HepG2 (cell line): Measurements from ENCODE around the gene WDR31. TPM values are rescaled to one million over a fixed set of nuclear protein-coding genes. Genes with fewer than 3 reads are reported as not detected.

Experiments
- BRD4 ChIP-seq: sonication (generic); formaldehyde crosslinking; IDR thresholded peaks from 2 replicates; pipeline ENCODE4 v1.4.0; 2020; ENCODE audit warnings: missing genetic modification reagents
- DMTF1 ChIP-seq: sonication (generic); formaldehyde crosslinking; IDR thresholded peaks from 2 replicates; pipeline ENCODE4 v1.4.0; 2020; ENCODE audit warnings: mild to moderate bottlenecking, missing genetic modification reagents
- ETV5 ChIP-seq: IDR thresholded peaks from 2 replicates; pipeline ENCODE4 v1.6.1; 2018; ENCODE audit warnings: missing biosample characterization, missing genetic modification reagents, inconsistent platforms, borderline replicate concordance
- GATAD1 ChIP-seq: IDR thresholded peaks from 2 replicates; pipeline ENCODE4 v1.6.1; 2016; ENCODE audit warnings: missing genetic modification reagents, missing compliant biosample characterization
- GLI4 ChIP-seq: sonication (generic); formaldehyde crosslinking; IDR thresholded peaks from 2 replicates; pipeline ENCODE4 v1.5.1; 2020; ENCODE audit warnings: missing genetic modification reagents, mild to moderate bottlenecking, moderate library complexity, borderline replicate concordance
- GTF3A ChIP-seq: sonication (generic); formaldehyde crosslinking; conservative IDR thresholded peaks from 2 replicates; pipeline ENCODE4 v1.4.0; 2020; ENCODE audit warnings: mild to moderate bottlenecking, missing genetic modification reagents
- HNF4A ChIP-seq: sonication (generic); formaldehyde crosslinking; IDR thresholded peaks from 2 replicates; pipeline ENCODE4 v1.4.0; 2020; ENCODE audit warnings: missing genetic modification reagents
- MXI1 ChIP-seq: IDR thresholded peaks from 3 replicates; pipeline ENCODE4 v1.6.1; 2012; ENCODE audit warnings: low read depth, low read length, inconsistent platforms, borderline replicate concordance
- PHF20 ChIP-seq: sonication (generic); formaldehyde crosslinking; IDR thresholded peaks from 2 replicates; pipeline ENCODE4 v1.5.0; 2020; ENCODE audit warnings: mild to moderate bottlenecking, missing genetic modification reagents
- PLSCR1 ChIP-seq: sonication (generic); formaldehyde crosslinking; IDR thresholded peaks from 2 replicates; pipeline ENCODE4 v1.5.0; 2020; ENCODE audit warnings: missing genetic modification reagents, mild to moderate bottlenecking, borderline replicate concordance
- SAFB2 ChIP-seq: sonication (generic); formaldehyde crosslinking; IDR thresholded peaks from 2 replicates; pipeline ENCODE4 v1.5.1; 2020; ENCODE audit warnings: missing genetic modification reagents, low read depth, mild to moderate bottlenecking, borderline replicate concordance
- ZNF431 ChIP-seq: sonication (generic); formaldehyde crosslinking; IDR thresholded peaks from 2 replicates; pipeline ENCODE4 v1.9.0; 2022; ENCODE audit warnings: missing genetic modification reagents, low read depth, mild to moderate bottlenecking, borderline replicate concordance
- ZNF552 ChIP-seq: sonication (generic); formaldehyde crosslinking; IDR thresholded peaks from 2 replicates; pipeline ENCODE4 v1.9.0; 2022; ENCODE audit warnings: missing genetic modification reagents, mild to moderate bottlenecking, borderline replicate concordance
- ZNF652 ChIP-seq: IDR thresholded peaks from 2 replicates; pipeline ENCODE4 v1.6.1; 2016; ENCODE audit warnings: low read depth, borderline replicate concordance
- ZNF879 ChIP-seq: sonication (generic); formaldehyde crosslinking; IDR thresholded peaks from 2 replicates; pipeline ENCODE4 v1.8.1; 2023; ENCODE audit warnings: missing genetic modification reagents
- ZSCAN12 ChIP-seq: sonication (generic); formaldehyde crosslinking; IDR thresholded peaks from 2 replicates; pipeline ENCODE4 v1.9.0; 2021; ENCODE audit warnings: mild to moderate bottlenecking, missing genetic modification reagents
- polyA plus RNA-seq, 8 experiments: library from polyadenylated mRNA; depleted of rRNA in 3 of 8; stranded (reverse) in 7 of 8; unstranded in 1 of 8; fragments of >200 nt; fragmentation: Illumina TruSeq in 4 of 8; extraction: Trizol in 4 of 8; gene quantifications; 2 replicates each; pipeline versions ENCODE4 v1.2.1 to v1.2.3, GENCODE V29; 2011 to 2016; ENCODE audit warnings: low read depth in 4 of 8, missing spikeins in 1 of 8, mixed read lengths in 1 of 8; ENCODE audit not compliant: insufficient read depth in 1 of 8
- total RNA-seq, 5 experiments: library from RNA; depleted of rRNA; stranded (reverse); fragments of >200 nt; fragmentation: Illumina TruSeq; extraction: Trizol; gene quantifications; 2 replicates each; pipeline ENCODE4 v1.2.3, GENCODE V29; 2016; ENCODE audit warnings: low read depth in 1 of 5
- TF ChIP-seq, protein P1 (sequence below): IDR thresholded peaks from 2 replicates; pipeline ENCODE4 v1.6.1; 2016; ENCODE audit warnings: missing compliant biosample characterization, missing genetic modification reagents, borderline replicate concordance
- TF ChIP-seq, protein P2 (sequence below): sonication (generic); formaldehyde crosslinking; IDR thresholded peaks from 2 replicates; pipeline ENCODE4 v1.4.0; 2020; ENCODE audit warnings: mild to moderate bottlenecking, missing genetic modification reagents
- TF ChIP-seq, protein P3 (sequence below): IDR thresholded peaks from 2 replicates; pipeline ENCODE4 v1.6.1; 2012; ENCODE audit warnings: inconsistent platforms

Gene WDR31
- total and polyA plus RNA-seq, 2 of the 13 experiments (the other 11 are each of a cell fraction or from before 2014, with no cell fraction given): 0.33 to 1.7 TPM

- TF ChIP-seq DMTF1: no peak
- TF ChIP-seq ZNF879 (CRISPR knock-in tag): no peak
- no peak for TF ChIP-seq BRD4
- TF ChIP-seq, protein P1, sequence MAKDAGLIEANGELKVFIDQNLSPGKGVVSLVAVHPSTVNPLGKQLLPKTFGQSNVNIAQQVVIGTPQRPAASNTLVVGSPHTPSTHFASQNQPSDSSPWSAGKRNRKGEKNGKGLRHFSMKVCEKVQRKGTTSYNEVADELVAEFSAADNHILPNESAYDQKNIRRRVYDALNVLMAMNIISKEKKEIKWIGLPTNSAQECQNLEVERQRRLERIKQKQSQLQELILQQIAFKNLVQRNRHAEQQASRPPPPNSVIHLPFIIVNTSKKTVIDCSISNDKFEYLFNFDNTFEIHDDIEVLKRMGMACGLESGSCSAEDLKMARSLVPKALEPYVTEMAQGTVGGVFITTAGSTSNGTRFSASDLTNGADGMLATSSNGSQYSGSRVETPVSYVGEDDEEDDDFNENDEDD (CRISPR knock-in tag): peak; percentile 93; the same call in 1 of the 2 replicates
- TF ChIP-seq SAFB2 (CRISPR knock-in tag): peak; percentile 81
- no peak for TF ChIP-seq ZNF431 (CRISPR knock-in tag)
- TF ChIP-seq, protein P2, sequence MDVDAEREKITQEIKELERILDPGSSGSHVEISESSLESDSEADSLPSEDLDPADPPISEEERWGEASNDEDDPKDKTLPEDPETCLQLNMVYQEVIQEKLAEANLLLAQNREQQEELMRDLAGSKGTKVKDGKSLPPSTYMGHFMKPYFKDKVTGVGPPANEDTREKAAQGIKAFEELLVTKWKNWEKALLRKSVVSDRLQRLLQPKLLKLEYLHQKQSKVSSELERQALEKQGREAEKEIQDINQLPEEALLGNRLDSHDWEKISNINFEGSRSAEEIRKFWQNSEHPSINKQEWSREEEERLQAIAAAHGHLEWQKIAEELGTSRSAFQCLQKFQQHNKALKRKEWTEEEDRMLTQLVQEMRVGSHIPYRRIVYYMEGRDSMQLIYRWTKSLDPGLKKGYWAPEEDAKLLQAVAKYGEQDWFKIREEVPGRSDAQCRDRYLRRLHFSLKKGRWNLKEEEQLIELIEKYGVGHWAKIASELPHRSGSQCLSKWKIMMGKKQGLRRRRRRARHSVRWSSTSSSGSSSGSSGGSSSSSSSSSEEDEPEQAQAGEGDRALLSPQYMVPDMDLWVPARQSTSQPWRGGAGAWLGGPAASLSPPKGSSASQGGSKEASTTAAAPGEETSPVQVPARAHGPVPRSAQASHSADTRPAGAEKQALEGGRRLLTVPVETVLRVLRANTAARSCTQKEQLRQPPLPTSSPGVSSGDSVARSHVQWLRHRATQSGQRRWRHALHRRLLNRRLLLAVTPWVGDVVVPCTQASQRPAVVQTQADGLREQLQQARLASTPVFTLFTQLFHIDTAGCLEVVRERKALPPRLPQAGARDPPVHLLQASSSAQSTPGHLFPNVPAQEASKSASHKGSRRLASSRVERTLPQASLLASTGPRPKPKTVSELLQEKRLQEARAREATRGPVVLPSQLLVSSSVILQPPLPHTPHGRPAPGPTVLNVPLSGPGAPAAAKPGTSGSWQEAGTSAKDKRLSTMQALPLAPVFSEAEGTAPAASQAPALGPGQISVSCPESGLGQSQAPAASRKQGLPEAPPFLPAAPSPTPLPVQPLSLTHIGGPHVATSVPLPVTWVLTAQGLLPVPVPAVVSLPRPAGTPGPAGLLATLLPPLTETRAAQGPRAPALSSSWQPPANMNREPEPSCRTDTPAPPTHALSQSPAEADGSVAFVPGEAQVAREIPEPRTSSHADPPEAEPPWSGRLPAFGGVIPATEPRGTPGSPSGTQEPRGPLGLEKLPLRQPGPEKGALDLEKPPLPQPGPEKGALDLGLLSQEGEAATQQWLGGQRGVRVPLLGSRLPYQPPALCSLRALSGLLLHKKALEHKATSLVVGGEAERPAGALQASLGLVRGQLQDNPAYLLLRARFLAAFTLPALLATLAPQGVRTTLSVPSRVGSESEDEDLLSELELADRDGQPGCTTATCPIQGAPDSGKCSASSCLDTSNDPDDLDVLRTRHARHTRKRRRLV (CRISPR knock-in tag): no peak
- no peak for TF ChIP-seq ZNF652
- TF ChIP-seq ZSCAN12 (CRISPR knock-in tag): no peak
- TF ChIP-seq ZNF552 (CRISPR knock-in tag): peak; percentile 8; the same call in 1 of the 2 replicates
- TF ChIP-seq, protein P3, sequence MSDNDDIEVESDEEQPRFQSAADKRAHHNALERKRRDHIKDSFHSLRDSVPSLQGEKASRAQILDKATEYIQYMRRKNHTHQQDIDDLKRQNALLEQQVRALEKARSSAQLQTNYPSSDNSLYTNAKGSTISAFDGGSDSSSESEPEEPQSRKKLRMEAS: peak; percentile 85
- no peak for TF ChIP-seq HNF4A (CRISPR knock-in tag)
- TF ChIP-seq ETV5 (CRISPR knock-in tag): peak; percentile 46; the same call in 1 of the 2 replicates
- TF ChIP-seq PLSCR1 (CRISPR knock-in tag): no peak
- TF ChIP-seq GATAD1: peak; percentile 97
- TF ChIP-seq PHF20 (CRISPR knock-in tag): peak; percentile 89
- TF ChIP-seq GLI4 (CRISPR knock-in tag): peak; percentile 79; the same call in 1 of the 2 replicates
- peak; percentile 87; the same call in 1 of the 3 replicates for TF ChIP-seq MXI1
- 0 out of 2 replicates have a peak, but pooled peaks have one; percentile 46 for TF ChIP-seq GTF3A (CRISPR knock-in tag)
Observed at GRCh38 chr9:113275157-113276131, 64.6 kb downstream of the WDR31 start, which contains the start of the genes CDC26 and PRPF4 (continued).
